Rectal smooth muscle tissue (tissue), 1 donor: Measurements from ENCODE around the gene MYRIP.
"Not testable (repeated sequence)": the region's sequence is repeated elsewhere in the genome, so short reads cannot be mapped to it uniquely, and the experiment has no call there.

Experiments
- H3K27ac ChIP-seq: one replicate; pipeline ENCODE4 v1.7.0; 2013; ENCODE audit warnings: low read depth, low read length, inconsistent platforms
- H3K27me3 ChIP-seq: one replicate; pipeline ENCODE4 v1.7.0; 2013; ENCODE audit warnings: low read length; ENCODE audit not compliant: control insufficient read depth, insufficient read depth
- H3K36me3 ChIP-seq: one replicate; pipeline ENCODE4 v1.7.0; 2013; ENCODE audit warnings: low read length; ENCODE audit not compliant: control insufficient read depth, insufficient read depth
- H3K4me1 ChIP-seq: one replicate; pipeline ENCODE4 v1.7.0; 2013; ENCODE audit warnings: low read length; ENCODE audit not compliant: control insufficient read depth, insufficient read depth
- H3K4me3 ChIP-seq: one replicate; pipeline ENCODE4 v1.7.0; 2013; ENCODE audit warnings: low read length
- H3K9ac ChIP-seq: one replicate; pipeline ENCODE4 v1.7.0; 2013; ENCODE audit warnings: low read length

Gene MYRIP

GRCh38 chr3:39809181-39809994, at the start of gene MYRIP:
TSS of gene MYRIP (plus strand) at chr3:39809609. CDS start at chr3:39900817, 91,208 bp downstream.
- H3K4me1 ChIP-seq, result peaks cover 2% of the 10 kb centered on the region
- H3K27ac ChIP-seq, result no peak within 1 kb of the TSS
- peaks cover 15% of the 10 kb centered on the region for H3K27me3 ChIP-seq
- H3K36me3 ChIP-seq, result no peaks in the 10 kb centered on the region
- no peak within 1 kb of the TSS for H3K9ac ChIP-seq
- peak within 1 kb of the TSS; percentile 74 for H3K4me3 ChIP-seq

- Histone ChIP-seq H3K9ac (no peak overlapping the region), H3K4me1 (no peaks in the 10 kb centered on the region), H3K4me3 (no peak overlapping the region), H3K36me3 (no peaks in the 10 kb centered on the region), H3K27me3 (no peaks in the 10 kb centered on the region), H3K27ac (no peak overlapping the region)
These were observed 49.1 kb upstream of the MYRIP start for GRCh38 chr3:39760325-39760724.

- H3K9ac ChIP-seq, result no peak overlapping the region
These were observed 46.8 kb upstream of the MYRIP start for GRCh38 chr3:39762537-39763070.

GRCh38 chr3:39763390-39763789, 46.0 kb upstream of the MYRIP start:
- Histone ChIP-seq H3K36me3 (no peaks in the 10 kb centered on the region), H3K4me3 (no peak overlapping the region), H3K27me3 (no peaks in the 10 kb centered on the region), H3K27ac (no peak overlapping the region), H3K9ac (no peak overlapping the region), H3K4me1 (no peaks in the 10 kb centered on the region)

More at GRCh38 chr3:39762537-39763070, 46.8 kb upstream of the MYRIP start:
- Histone ChIP-seq H3K4me1 (no peaks in the 10 kb centered on the region), H3K27me3 (no peaks in the 10 kb centered on the region), H3K36me3 (no peaks in the 10 kb centered on the region), H3K27ac (no peak overlapping the region), H3K4me3 (no peak overlapping the region)

- H3K4me1 ChIP-seq, result no peaks in the 10 kb centered on the region
These were observed 43.8 kb upstream of the MYRIP start for GRCh38 chr3:39765575-39765974.

GRCh38 chr3:39766433-39766832, 43.0 kb upstream of the MYRIP start:
- Histone ChIP-seq H3K36me3 (no peaks in the 10 kb centered on the region), H3K27ac (no peak overlapping the region), H3K4me3 (no peak overlapping the region), H3K27me3 (no peaks in the 10 kb centered on the region), H3K9ac (no peak overlapping the region), H3K4me1 (no peaks in the 10 kb centered on the region)

More at GRCh38 chr3:39765575-39765974, 43.8 kb upstream of the MYRIP start:
- Histone ChIP-seq H3K36me3 (no peaks in the 10 kb centered on the region), H3K27ac (no peak overlapping the region), H3K9ac (no peak overlapping the region), H3K4me3 (no peak overlapping the region), H3K27me3 (no peaks in the 10 kb centered on the region)

GRCh38 chr3:39766909-39767308, 42.5 kb upstream of the MYRIP start:
- H3K4me1 ChIP-seq, H3K9ac ChIP-seq, H3K36me3 ChIP-seq, H3K27ac ChIP-seq, H3K27me3 ChIP-seq, H3K4me3 ChIP-seq: not testable (repeated sequence)

GRCh38 chr3:39778168-39778567, 31.2 kb upstream of the MYRIP start:
- not testable (repeated sequence) for H3K27me3 ChIP-seq, H3K4me3 ChIP-seq, H3K4me1 ChIP-seq, H3K27ac ChIP-seq, H3K36me3 ChIP-seq, H3K9ac ChIP-seq

- Histone ChIP-seq H3K27me3 (no peaks in the 10 kb centered on the region), H3K27ac (no peak overlapping the region), H3K4me3 (no peak overlapping the region), H3K36me3 (no peaks in the 10 kb centered on the region), H3K9ac (no peak overlapping the region), H3K4me1 (no peaks in the 10 kb centered on the region)
These were observed 29.7 kb upstream of the MYRIP start for GRCh38 chr3:39779511-39780230.

GRCh38 chr3:39780352-39780751, 29.1 kb upstream of the MYRIP start:
- Histone ChIP-seq H3K9ac (no peak overlapping the region), H3K27me3 (no peaks in the 10 kb centered on the region), H3K27ac (no peak overlapping the region), H3K4me3 (no peak overlapping the region), H3K4me1 (no peaks in the 10 kb centered on the region), H3K36me3 (no peaks in the 10 kb centered on the region)

GRCh38 chr3:39781025-39781424, 28.4 kb upstream of the MYRIP start:
- Histone ChIP-seq H3K4me3 (no peak overlapping the region), H3K9ac (no peak overlapping the region), H3K36me3 (no peaks in the 10 kb centered on the region), H3K4me1 (no peaks in the 10 kb centered on the region), H3K27ac (no peak overlapping the region), H3K27me3 (no peaks in the 10 kb centered on the region)

- no peak overlapping the region for H3K27ac ChIP-seq
- H3K4me3 ChIP-seq, result no peak overlapping the region
- no peak overlapping the region for H3K9ac ChIP-seq
- no peaks in the 10 kb centered on the region for H3K27me3 ChIP-seq
- no peaks in the 10 kb centered on the region for H3K36me3 ChIP-seq
- no peaks in the 10 kb centered on the region for H3K4me1 ChIP-seq
These were observed 27.8 kb upstream of the MYRIP start for GRCh38 chr3:39781632-39782031.
